HG03575 (cell line): ENCODE data around the gene PM20D2.

Experiments
- ATAC-seq: cut with Tn5 transposase; IDR thresholded peaks from one replicate; pipeline ENCODE4 v1.9.1; 2021; ENCODE audit not compliant: unreplicated experiment, insufficient number of reproducible peaks, low FRiP score; ENCODE audit errors: extremely low read depth

PM20D2 gene

DNA sequence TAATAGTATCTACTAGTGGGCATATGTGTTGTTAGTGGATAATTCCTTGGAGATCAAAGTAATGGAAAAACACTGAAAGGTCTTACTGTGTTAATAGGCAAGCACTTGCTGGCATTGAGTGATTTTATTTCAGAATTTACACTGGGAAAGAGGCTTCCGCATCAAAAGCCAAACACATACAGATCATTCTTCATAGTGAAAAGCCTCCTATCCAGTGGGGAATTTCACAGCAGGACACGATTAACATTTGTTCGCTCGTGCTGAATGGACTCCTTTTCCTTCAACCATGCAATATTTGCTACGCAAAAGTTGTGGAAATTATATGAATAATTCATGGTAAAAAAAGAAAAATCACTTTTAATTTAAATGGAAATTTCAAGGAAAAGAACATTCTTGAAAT lies 44.9 kb downstream of the PM20D2 start:
- no peak for ATAC-seq

DNA sequence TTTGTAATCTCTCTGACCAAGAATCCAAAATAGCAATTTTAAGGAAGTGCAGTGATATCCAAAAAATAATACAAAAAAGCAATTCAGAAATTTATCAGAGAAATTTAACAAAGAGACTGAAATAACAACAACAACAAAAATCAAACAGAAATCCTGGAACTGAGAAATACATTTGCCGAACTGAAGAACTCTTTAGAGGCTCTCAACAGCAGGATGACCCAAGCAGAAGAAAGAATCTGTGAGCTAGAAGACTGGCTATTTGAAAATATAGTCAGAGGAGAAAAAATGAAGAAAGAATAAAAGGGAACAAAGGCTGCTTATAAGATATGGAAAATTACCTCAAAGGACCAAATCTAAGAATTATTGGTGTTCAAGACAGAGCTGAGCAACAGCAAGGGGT lies 48.7 kb downstream of the PM20D2 start:
- ATAC-seq = no peak

DNA sequence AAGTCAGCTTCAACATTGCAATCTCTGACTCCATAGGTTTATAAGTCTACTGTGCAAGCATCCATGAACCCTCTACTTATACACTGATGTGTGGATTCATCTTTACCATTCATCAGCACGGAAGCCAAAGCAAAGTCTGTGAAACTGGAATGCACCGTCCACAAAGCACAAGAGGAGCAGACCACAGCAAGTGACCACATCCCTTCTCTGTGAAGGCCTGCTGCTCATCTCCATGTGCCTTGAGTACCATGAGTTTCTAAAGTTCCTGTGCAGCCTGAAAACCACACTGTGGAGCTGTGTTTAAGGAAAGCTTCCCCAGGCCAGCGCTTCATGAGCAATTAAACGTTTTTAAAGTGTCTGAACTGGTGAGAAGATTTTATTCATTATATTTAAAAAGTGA lies 51.3 kb downstream of the PM20D2 start:
- no peak for ATAC-seq

DNA sequence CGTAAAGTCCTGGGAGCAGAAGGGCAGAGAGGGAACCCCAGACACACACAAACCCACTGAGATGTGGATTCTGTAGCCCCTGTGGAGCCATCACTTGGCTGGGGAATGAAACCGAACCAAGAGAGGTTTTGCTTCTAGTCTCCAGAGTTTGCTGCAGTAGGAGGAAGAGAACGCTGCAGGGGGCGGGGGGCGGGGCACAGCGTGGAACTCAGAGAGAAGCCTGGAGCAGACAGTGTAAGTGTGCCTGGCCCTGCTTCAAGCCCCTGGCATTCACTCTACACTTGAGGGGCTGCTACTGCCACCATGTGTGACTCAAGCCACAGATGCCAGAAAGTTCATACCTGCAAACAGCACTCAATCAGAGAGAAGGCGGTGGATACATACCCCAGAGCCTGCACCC lies 52.4 kb downstream of the PM20D2 start:
- ATAC-seq = no peak

DNA sequence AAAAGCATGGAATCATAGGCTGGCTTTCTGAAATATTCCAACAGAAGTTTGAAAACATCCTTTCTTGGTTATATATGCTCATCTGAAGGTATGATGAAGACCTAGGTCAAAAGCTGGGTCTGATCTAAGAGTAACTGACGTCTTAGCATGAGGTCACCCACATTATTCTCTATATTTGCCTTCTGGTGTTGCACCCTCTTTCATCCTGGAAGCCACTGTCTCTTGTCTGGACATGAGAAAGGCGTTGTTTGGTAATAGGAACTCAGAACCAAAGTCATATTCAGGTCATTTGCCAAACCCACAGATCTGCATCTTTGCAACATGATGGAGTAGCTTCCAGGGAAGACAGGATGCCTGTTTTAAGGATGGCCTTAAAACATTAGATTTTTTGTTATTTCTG lies 53.7 kb downstream of the PM20D2 start:
- ATAC-seq = no peak

DNA sequence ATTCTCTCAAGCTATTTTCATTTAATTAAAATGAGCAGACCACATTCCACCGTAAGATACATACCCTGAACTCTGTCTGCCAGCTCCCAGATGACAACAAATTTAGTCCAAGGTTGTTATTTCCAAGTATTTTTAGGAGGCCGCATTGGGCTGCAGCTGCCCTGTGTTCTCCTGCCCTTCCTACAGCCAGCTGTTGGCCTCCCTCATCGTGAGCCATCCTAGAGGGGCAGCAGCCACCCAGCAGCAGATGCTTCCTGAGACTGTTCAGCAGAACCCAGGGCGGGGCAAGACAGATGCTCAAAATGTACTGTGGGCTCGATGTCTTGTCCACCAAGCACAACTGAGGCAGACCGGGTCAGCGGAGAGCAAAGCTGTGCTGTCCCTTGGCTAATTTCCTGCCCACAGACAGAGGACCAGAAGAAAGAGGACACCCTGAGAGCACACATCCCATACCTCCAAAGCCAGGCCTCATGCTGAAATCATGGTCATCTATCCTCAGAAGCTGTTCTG lies 54.9 kb downstream of the PM20D2 start:
- ATAC-seq = no peak

DNA sequence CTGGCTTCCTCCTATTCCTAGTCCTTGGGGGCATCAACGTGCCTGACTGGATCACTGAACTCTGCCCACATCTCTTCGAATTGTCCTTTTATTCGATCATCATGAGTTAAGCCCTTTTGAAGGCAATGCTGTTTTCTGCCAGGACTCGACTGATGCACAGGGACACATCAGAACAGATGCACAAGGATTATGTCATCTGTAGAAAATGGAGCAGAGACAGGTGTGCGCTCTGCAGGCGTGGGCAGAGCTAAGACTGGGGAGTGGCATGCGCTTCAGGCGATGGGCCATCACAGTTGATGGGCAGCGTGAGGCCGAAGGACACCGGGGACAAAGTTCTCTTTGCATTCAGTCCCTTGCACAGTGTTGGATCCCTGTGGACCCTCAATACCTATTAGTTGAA lies 58.2 kb downstream of the PM20D2 start:
- no peak for ATAC-seq

DNA sequence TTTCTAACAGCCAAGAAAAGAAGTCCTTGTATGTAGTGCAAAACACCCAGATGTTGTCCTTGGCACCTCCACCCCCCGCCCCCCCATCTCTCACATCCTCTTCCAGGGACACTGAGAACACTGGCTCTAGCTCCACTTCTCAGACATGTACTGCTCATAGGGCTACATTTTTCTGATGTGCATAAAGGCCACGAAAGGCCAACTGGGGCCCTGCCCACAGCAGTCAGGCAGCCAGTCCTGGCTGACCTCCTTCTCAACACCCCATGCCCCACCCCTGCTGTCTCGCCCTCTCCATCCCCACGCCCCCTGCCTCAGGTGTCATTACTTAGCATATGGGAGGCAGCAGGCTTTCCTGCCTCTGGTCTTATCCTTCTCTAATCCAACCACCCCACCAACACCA lies 60.0 kb downstream of the PM20D2 start:
- ATAC-seq = no peak

DNA sequence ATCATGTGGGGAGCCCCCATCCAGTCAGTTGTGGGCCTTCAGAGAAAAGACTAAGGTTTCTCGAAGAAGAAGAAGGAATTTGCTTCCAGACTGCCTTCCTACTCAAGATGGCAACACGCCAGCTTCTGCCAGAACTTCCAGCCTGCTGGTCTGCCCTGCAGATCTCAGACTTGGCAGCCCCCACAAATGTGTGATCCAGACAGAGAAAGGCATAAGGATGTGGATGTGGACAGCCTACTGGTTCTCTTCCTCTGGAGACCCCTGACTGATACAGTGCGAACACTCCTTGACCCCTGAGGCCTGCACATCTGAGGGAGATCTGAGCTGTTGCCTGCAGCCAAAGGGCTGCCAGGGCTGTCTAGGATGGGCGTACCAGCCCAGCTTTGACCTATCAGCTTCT lies 62.7 kb downstream of the PM20D2 start:
- ATAC-seq = no peak

DNA sequence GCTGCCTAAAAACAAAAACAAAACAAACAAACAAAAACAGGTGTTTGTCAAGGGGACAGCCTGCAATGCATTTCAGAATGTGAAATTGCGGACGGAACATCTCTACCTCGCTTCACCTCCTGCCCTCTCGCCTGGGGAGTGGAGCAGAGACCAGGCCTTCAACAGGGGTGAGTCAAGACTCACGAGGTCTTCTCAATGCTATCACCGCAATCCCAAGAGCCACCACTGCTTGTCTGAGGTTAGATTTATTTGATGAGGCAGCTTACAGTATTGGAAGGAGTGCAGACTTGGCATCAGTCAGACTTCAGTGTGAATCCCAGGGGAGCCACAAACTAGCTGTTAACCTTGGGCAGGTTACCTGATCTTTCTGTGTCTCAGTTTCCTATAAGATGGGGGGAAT lies 63.6 kb downstream of the PM20D2 start:
- no peak for ATAC-seq

DNA sequence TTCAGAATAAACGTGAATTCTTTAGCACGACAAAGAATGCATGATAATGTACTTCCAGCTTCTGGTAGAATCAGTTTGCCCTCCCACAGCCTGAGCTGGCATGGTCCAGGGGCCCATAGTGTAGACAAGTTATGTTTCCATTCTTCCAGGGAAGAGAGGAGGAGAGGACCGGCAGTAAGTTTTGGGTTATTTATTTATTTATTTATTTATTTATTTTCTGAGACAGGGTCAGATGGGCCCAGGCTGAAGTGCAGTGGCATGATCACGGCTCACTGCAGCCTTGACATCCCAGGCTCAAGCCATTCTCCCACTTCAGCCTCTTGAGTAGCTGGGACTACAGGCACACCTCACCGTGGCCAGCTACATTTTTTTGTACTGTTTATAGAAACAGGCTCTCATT lies 66.6 kb downstream of the PM20D2 start:
- no peak for ATAC-seq

DNA sequence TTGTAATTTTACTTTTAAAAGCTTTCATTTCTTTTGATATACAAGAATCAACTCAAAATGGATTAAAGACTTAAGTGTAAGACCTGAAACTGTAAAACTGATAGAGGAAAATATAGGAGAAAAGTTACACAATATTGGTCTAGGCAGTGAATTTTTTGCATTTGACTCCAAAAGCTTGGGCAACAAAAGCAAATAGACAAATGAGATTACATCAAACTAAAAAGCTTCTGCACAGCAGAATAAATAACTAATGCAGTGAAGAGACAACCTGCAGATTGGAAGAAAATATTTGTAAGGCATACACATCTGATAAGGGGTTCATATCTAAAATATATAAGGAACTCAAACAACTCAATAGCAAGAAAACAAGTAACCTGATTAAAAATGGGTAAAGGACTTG lies 68.3 kb downstream of the PM20D2 start:
- no peak for ATAC-seq
